Left hindlimb (tissue), 1 donor: ENCODE data around the gene PRAMEF33.
"Not testable (repeated sequence)": the region's sequence is repeated elsewhere in the genome, so short reads cannot be mapped to it uniquely, and the experiment has no call there.

Experiments
- DNase-seq: peaks from one replicate; pipeline ENCODE4 v3.0.0-alpha.2; 2018

PRAMEF33 gene

GRCh38 chr1:13303239-13303638, at the start of gene PRAMEF33:
Gene PRAMEF33, plus strand, starts transcription at chr1:13303539. Its CDS starts 2,416 bp downstream, at chr1:13305955.
- not testable (repeated sequence) for DNase-seq

- DNase-seq: not testable (repeated sequence)
Observed at GRCh38 chr1:13253898-13254297, 49.4 kb upstream of the PRAMEF33 start, which contains the start of gene PRAMEF5. Gene PRAMEF5, plus strand, starts transcription at chr1:13254198. Its CDS starts 5,071 bp downstream, at chr1:13259269.

GRCh38 chr1:13265124-13265523, 38.2 kb upstream of the PRAMEF33 start:
- not testable (repeated sequence) for DNase-seq

GRCh38 chr1:13277016-13277415, 26.3 kb upstream of the PRAMEF33 start:
- DNase-seq: not testable (repeated sequence)

- DNase-seq: not testable (repeated sequence)
Observed at GRCh38 chr1:13279617-13280016, 23.7 kb upstream of the PRAMEF33 start.

GRCh38 chr1:13285037-13285436, 18.3 kb upstream of the PRAMEF33 start, which contains the start of gene PRAMEF8:
Gene PRAMEF8, minus strand, starts transcription at chr1:13285137. Its CDS starts 1,046 bp downstream, at chr1:13284091.
- DNase-seq: not testable (repeated sequence)

- DNase-seq: not testable (repeated sequence)
Observed at GRCh38 chr1:13289030-13289429, 14.3 kb upstream of the PRAMEF33 start.

- DNase-seq: not testable (repeated sequence)
Observed at GRCh38 chr1:13297216-13297931, 6.0 kb upstream of the PRAMEF33 start.

- DNase-seq: not testable (repeated sequence)
Observed at GRCh38 chr1:13298699-13299098, 4.6 kb upstream of the PRAMEF33 start.

- DNase-seq: not testable (repeated sequence)
Observed at GRCh38 chr1:13302197-13302596, 1.1 kb upstream of the PRAMEF33 start.

- DNase-seq: not testable (repeated sequence)
Observed at GRCh38 chr1:13315281-13315680, 11.9 kb downstream of the PRAMEF33 start, which contains the start of gene PRAMEF15. Gene PRAMEF15, plus strand, starts transcription at chr1:13315581. Its CDS starts 2,827 bp downstream, at chr1:13318408.

- not testable (repeated sequence) for DNase-seq
Observed at GRCh38 chr1:13342496-13342895, 39.2 kb downstream of the PRAMEF33 start.

GRCh38 chr1:13347034-13347433, 43.7 kb downstream of the PRAMEF33 start, which contains the start of gene PRAMEF14:
Gene PRAMEF14, minus strand, starts transcription at chr1:13347134. Its CDS starts 1,820 bp downstream, at chr1:13345314.
- DNase-seq: not testable (repeated sequence)

GRCh38 chr1:13353476-13353875, 50.1 kb downstream of the PRAMEF33 start:
- not testable (repeated sequence) for DNase-seq

GRCh38 chr1:13354475-13354874, 51.1 kb downstream of the PRAMEF33 start:
- not testable (repeated sequence) for DNase-seq

GRCh38 chr1:13356774-13357173, 53.4 kb downstream of the PRAMEF33 start:
- not testable (repeated sequence) for DNase-seq
